ENCODE measurements around the gene KPNA2. TPM values are rescaled to one million over a fixed set of nuclear protein-coding genes. Genes with fewer than 3 reads are reported as not detected.

Gene KPNA2
- polyA plus RNA-seq, 1 donor from 2014 or later, result 81.2 TPM

DNA sequence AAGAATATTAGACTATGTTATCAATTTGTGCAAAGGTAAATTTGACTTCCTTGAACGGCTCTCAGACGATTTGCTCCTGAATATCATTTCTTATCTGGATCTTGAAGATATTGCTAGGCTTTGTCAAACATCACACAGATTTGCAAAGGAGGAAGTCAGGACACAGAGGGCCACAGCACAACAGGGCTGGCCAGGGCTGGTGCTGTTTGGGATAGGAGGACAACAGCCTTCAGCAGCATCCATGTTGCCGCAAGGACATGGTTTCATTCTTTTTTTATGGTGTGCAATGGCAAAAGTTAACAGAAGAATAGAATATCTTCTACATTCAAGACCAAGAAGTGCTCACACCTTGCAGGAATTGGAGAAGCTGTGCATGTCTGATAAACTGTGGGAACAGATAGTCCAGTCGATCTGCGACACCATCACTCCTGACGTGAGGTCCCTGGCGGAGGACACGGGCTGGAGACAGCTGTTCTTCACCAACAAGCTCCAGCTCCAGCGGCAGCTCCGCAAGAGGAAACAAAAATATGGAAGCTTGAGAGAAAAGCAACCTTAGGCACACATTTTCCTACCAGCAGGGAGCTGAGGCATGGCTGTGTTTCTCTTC, 59.8 kb downstream of the KPNA2 start:
- Histone ChIP-seq H3F3A (ENCODE audit: insufficient read depth, low read length, poor library complexity, severe bottlenecking) (no peaks in the 10 kb centered on the region), H3K9me3 (ENCODE audit: low read length) (no peaks in the 10 kb centered on the region), H3K9ac (ENCODE audit: low read length) (no peak overlapping the region), H3K4me2 (ENCODE audit: low read length) (no peak overlapping the region), H3K27me3 (ENCODE audit: insufficient read depth, low read depth, low read length) (no peaks in the 10 kb centered on the region), H3K9me2 (ENCODE audit: insufficient read depth, low read length) (no peaks in the 10 kb centered on the region), H3K79me2 (replicated peaks; ENCODE audit: insufficient read depth, low read length) (no peaks in the 10 kb centered on the region), H4K20me1 (ENCODE audit: insufficient read depth) (no peaks in the 10 kb centered on the region), H2AFZ (ENCODE audit: low read depth, low read length) (no peak overlapping the region), H3K4me3 (ENCODE audit: low read length) (no peak overlapping the region), H3K27ac (ENCODE audit: low read length) (no peak overlapping the region), H3K36me3 (ENCODE audit: insufficient read depth, low read length) (no peaks in the 10 kb centered on the region)
- TF ChIP-seq EZH2 (IDR thresholded peaks at IDR 0.05; ENCODE audit: borderline replicate concordance, insufficient read depth, low read length, poor library complexity, severe bottlenecking) (no peak), EP300 (conservative IDR thresholded peaks at IDR 0.05; ENCODE audit: poor library complexity, severe bottlenecking) (no peak), POLR2AphosphoS5 (IDR thresholded peaks at IDR 0.05) (no peak), MXI1 (conservative IDR thresholded peaks at IDR 0.05; ENCODE audit: poor library complexity, severe bottlenecking) (no peak), RAD21 (conservative IDR thresholded peaks at IDR 0.05) (no peak), SMC3 (conservative IDR thresholded peaks at IDR 0.05; ENCODE audit: poor library complexity) (no peak), TAF1 (IDR thresholded peaks at IDR 0.05; ENCODE audit: low read depth) (no peak)
- TF ChIP-seq, protein P1, sequence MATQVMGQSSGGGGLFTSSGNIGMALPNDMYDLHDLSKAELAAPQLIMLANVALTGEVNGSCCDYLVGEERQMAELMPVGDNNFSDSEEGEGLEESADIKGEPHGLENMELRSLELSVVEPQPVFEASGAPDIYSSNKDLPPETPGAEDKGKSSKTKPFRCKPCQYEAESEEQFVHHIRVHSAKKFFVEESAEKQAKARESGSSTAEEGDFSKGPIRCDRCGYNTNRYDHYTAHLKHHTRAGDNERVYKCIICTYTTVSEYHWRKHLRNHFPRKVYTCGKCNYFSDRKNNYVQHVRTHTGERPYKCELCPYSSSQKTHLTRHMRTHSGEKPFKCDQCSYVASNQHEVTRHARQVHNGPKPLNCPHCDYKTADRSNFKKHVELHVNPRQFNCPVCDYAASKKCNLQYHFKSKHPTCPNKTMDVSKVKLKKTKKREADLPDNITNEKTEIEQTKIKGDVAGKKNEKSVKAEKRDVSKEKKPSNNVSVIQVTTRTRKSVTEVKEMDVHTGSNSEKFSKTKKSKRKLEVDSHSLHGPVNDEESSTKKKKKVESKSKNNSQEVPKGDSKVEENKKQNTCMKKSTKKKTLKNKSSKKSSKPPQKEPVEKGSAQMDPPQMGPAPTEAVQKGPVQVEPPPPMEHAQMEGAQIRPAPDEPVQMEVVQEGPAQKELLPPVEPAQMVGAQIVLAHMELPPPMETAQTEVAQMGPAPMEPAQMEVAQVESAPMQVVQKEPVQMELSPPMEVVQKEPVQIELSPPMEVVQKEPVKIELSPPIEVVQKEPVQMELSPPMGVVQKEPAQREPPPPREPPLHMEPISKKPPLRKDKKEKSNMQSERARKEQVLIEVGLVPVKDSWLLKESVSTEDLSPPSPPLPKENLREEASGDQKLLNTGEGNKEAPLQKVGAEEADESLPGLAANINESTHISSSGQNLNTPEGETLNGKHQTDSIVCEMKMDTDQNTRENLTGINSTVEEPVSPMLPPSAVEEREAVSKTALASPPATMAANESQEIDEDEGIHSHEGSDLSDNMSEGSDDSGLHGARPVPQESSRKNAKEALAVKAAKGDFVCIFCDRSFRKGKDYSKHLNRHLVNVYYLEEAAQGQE (IDR thresholded peaks at IDR 0.05; ENCODE audit: borderline replicate concordance), result no peak
- TF ChIP-seq, protein P2, sequence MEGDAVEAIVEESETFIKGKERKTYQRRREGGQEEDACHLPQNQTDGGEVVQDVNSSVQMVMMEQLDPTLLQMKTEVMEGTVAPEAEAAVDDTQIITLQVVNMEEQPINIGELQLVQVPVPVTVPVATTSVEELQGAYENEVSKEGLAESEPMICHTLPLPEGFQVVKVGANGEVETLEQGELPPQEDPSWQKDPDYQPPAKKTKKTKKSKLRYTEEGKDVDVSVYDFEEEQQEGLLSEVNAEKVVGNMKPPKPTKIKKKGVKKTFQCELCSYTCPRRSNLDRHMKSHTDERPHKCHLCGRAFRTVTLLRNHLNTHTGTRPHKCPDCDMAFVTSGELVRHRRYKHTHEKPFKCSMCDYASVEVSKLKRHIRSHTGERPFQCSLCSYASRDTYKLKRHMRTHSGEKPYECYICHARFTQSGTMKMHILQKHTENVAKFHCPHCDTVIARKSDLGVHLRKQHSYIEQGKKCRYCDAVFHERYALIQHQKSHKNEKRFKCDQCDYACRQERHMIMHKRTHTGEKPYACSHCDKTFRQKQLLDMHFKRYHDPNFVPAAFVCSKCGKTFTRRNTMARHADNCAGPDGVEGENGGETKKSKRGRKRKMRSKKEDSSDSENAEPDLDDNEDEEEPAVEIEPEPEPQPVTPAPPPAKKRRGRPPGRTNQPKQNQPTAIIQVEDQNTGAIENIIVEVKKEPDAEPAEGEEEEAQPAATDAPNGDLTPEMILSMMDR (IDR thresholded peaks at IDR 0.05; ENCODE audit: poor library complexity, severe bottlenecking), result no peak

DNA sequence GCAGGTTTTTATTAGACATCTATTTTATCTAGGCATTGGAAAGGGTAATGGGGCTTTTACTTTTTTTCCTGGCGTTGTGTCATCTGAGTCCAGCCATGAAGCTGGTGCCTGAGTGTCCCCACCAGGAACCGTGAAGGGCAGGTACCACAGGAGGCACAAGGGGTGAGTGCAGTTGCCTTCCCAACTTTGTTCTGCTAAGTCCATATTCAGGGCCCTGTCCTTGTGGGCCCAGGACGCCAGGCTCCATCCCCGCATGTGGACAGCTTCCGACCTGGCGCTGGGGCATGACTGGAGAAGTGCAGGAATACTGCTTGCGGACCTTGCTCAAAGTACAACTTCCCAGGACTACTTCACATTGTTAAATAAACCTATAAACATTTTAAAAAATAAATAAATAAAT, 60.6 kb downstream of the KPNA2 start:
- H4K20me1 ChIP-seq (ENCODE audit: insufficient read depth), result no peaks in the 10 kb centered on the region
- H3K27me3 ChIP-seq (ENCODE audit: insufficient read depth, low read depth, low read length), result no peaks in the 10 kb centered on the region
- no peak overlapping the region for H3K9ac ChIP-seq (ENCODE audit: low read length)
- no peaks in the 10 kb centered on the region for H3K9me3 ChIP-seq (ENCODE audit: low read length)
- TF ChIP-seq TAF1 (IDR thresholded peaks at IDR 0.05; ENCODE audit: low read depth) (no peak), POLR2AphosphoS5 (IDR thresholded peaks at IDR 0.05) (no peak), MXI1 (conservative IDR thresholded peaks at IDR 0.05; ENCODE audit: poor library complexity, severe bottlenecking) (no peak), RAD21 (conservative IDR thresholded peaks at IDR 0.05) (no peak), SMC3 (conservative IDR thresholded peaks at IDR 0.05; ENCODE audit: poor library complexity) (no peak), EZH2 (IDR thresholded peaks at IDR 0.05; ENCODE audit: borderline replicate concordance, insufficient read depth, low read length, poor library complexity, severe bottlenecking) (no peak), EP300 (conservative IDR thresholded peaks at IDR 0.05; ENCODE audit: poor library complexity, severe bottlenecking) (no peak)
- TF ChIP-seq, protein P1 (IDR thresholded peaks at IDR 0.05; ENCODE audit: borderline replicate concordance), result no peak
- TF ChIP-seq, protein P2 (IDR thresholded peaks at IDR 0.05; ENCODE audit: poor library complexity, severe bottlenecking), result no peak
- H3K79me2 ChIP-seq (replicated peaks; ENCODE audit: insufficient read depth, low read length), result no peaks in the 10 kb centered on the region
- H3K36me3 ChIP-seq (ENCODE audit: insufficient read depth, low read length), result no peaks in the 10 kb centered on the region
- H3F3A ChIP-seq (ENCODE audit: insufficient read depth, low read length, poor library complexity, severe bottlenecking), result no peaks in the 10 kb centered on the region
- H3K4me2 ChIP-seq (ENCODE audit: low read length), result no peak overlapping the region
- H2AFZ ChIP-seq (ENCODE audit: low read depth, low read length), result no peak overlapping the region
- H3K4me3 ChIP-seq (ENCODE audit: low read length), result no peak overlapping the region
- H3K9me2 ChIP-seq (ENCODE audit: insufficient read depth, low read length), result no peaks in the 10 kb centered on the region
- H3K27ac ChIP-seq (ENCODE audit: low read length), result no peak overlapping the region
